Pancreas (tissue), 10 donors: ENCODE data around the gene UBA1. TPM values are rescaled to one million over a fixed set of nuclear protein-coding genes. Genes with fewer than 3 reads are reported as not detected.

Experiments
- ATAC-seq, 4 donors: fragments of 200-7000 bp; cut with Tn5 transposase; one replicate each; pipeline versions ENCODE4 v1.8.0 to v1.9.1; 2020; ENCODE audit warnings: mild to moderate bottlenecking in 4 of 4, moderate library complexity in 4 of 4
- DNase-seq, 6 donors: peaks; one replicate each; pipeline ENCODE4 v3.0.0-alpha.2; 2020
- FAIRE-seq: peaks from 2 replicates; lab custom pipeline; 2012; peaks lifted over from hg19 to GRCh38; lab: Jason Lieb, UNC
- H3K27ac ChIP-seq, 4 donors: fragments of 200-600 bp; sonication (generic); 1 replicate in 3 of 4; 2 replicates in 1 of 4; pipeline versions ENCODE4 v1.5.0 to v1.8.0; 2020
- H3K27me3 ChIP-seq, 4 donors: fragments of 200-600 bp; one replicate each; pipeline ENCODE4 v1.8.0; 2021
- H3K36me3 ChIP-seq, 3 donors: fragments of 200-600 bp; sonication (generic) in 1 of 3; one replicate each; pipeline versions ENCODE4 v1.5.0 to v1.8.0; 2020 to 2021
- H3K4me1 ChIP-seq, 3 donors: fragments of 200-600 bp; one replicate each; pipeline ENCODE4 v1.8.0; 2021
- H3K4me3 ChIP-seq, 4 donors: fragments of 200-600 bp; sonication (generic) in 2 of 4; one replicate each; pipeline versions ENCODE4 v1.5.0 to v1.8.0; 2020 to 2021
- H3K9me3 ChIP-seq, 4 donors: fragments of 200-600 bp; one replicate each; pipeline ENCODE4 v1.8.0; 2021
- CTCF ChIP-seq, 4 donors: fragments of 200-600 bp; sonication (generic) in 3 of 4; IDR thresholded peaks; one replicate each; pipeline versions ENCODE4 v1.5.0 to v1.8.0; 2021; ENCODE audit warnings: antibody characterized with exemption in 4 of 4
- WGBS, 2 donors: extraction: QIAGEN DNeasy Blood & Tissue Kit; methylation state at CpG; one replicate each; pipeline ENCODE4 v1.1.7; 2013; 5-methylcytosine and 5-hydroxymethylcytosine counted together
- intact Hi-C, 3 donors: fragments of 100-400 bp; cut with DNase I; formaldehyde crosslinking; loops; one replicate each; pipeline versions ENCODE4 v1.11.1 to v1.14.2; 2022
- polyA plus RNA-seq, 2 donors: library from polyadenylated mRNA; stranded (reverse); fragments of 200-250 nt; gene quantifications; one replicate each; pipeline ENCODE4 v1.2.3, GENCODE V29; 2013
- total RNA-seq, 6 donors: library from RNA; stranded (reverse); fragmentation: NEBNext Ultra II Directional in 4 of 6; extraction: Animal tissue kit (Norgen Biotek cat#: 25700) in 4 of 6; gene quantifications; one replicate each; pipeline versions ENCODE4 v1.2.1 to v1.2.4, GENCODE V29; 2021 to 2023
- donor health status: healthy with polysubstance abuse.
- donor health status: DM: no; HTN: no; CAD: no; lungs with moderate emphysema.
- donor health status: DM: no; HTN: no; CAD: no.
- donor health status: control.
- donor health status: control.
- donor health status: Bipolar disorder and iron deficiency.
- donor health status: DM: yes; HTN: yes; CAD: no.
- donor health status: DM: no; HTN: no; CAD: no.
- donor health status: DM: no; HTN: no; CAD: no.
- donor health status: DM: yes; HTN: yes; CAD: no.

The UBA1 gene
- total and polyA plus RNA-seq, 8 donors: 49.0 to 117 (median 64.3) TPM

- no peak overlapping the region for H3K4me3 ChIP-seq
- 92 to 98% methylated on average over 15 of the region's 15 CpGs for WGBS, 2 donors
Observed at GRCh38 chrX:47210661-47211425, 17.2 kb downstream of the UBA1 start.

GRCh38 chrX:47212381-47213293, 19.0 kb downstream of the UBA1 start:
- WGBS, 2 donors: 91 to 93% methylated on average over 12 of the region's 12 CpGs
- no peak for FAIRE-seq
- intact Hi-C loops: no loop called here
- Histone ChIP-seq H3K9me3 (no peaks in the 10 kb centered on the region), H3K36me3 (peaks cover 4 to 56% (median 19%) of the 10 kb centered on the region in 3 donors), H3K27me3 (no peaks in the 10 kb centered on the region), H3K27ac (no peak overlapping the region), H3K4me3 (no peak overlapping the region), H3K4me1 (peaks cover 0 to 5% (median 0%) of the 10 kb centered on the region in 3 donors)
- no peak for ATAC-seq
- peak in 1 of 6 donors; percentile 33 for DNase-seq
- no peak for TF ChIP-seq CTCF (IDR thresholded peaks at IDR 0.05)

More at GRCh38 chrX:47210661-47211425, 17.2 kb downstream of the UBA1 start:
- TF ChIP-seq CTCF (IDR thresholded peaks at IDR 0.05): no peak
- intact Hi-C loops: no loop called here
- H3K36me3 ChIP-seq: peaks cover 4 to 72% (median 22%) of the 10 kb centered on the region in 3 donors
- H3K27me3 ChIP-seq: no peaks in the 10 kb centered on the region
- DNase-seq: peak in 2 of 6 donors; percentile 37 to 39
- H3K9me3 ChIP-seq: no peaks in the 10 kb centered on the region
- H3K27ac ChIP-seq: no peak overlapping the region
- ATAC-seq: no peak
- H3K4me1 ChIP-seq: no peaks in the 10 kb centered on the region
- no peak for FAIRE-seq

- no peak overlapping the region for H3K27ac ChIP-seq
- H3K4me3 ChIP-seq: no peak overlapping the region
- peaks cover 0 to 5% (median 0%) of the 10 kb centered on the region in 3 donors for H3K4me1 ChIP-seq
- peaks cover 4 to 50% (median 19%) of the 10 kb centered on the region in 3 donors for H3K36me3 ChIP-seq
- H3K27me3 ChIP-seq: no peaks in the 10 kb centered on the region
- H3K9me3 ChIP-seq: no peaks in the 10 kb centered on the region
- ATAC-seq: no peak
- intact Hi-C loops: no loop called here
- no peak for TF ChIP-seq CTCF (IDR thresholded peaks at IDR 0.05)
- WGBS, 2 donors: 83 to 90% methylated on average over 20 of the region's 20 CpGs
- peak in 2 of 6 donors; percentile 49 to 67 for DNase-seq
- FAIRE-seq: no peak
Observed at GRCh38 chrX:47214435-47215077, 20.9 kb downstream of the UBA1 start.

- intact Hi-C loops: no loop called here
- FAIRE-seq (no peak), DNase-seq (peak in 2 of 6 donors; percentile 48), ATAC-seq (no peak)
- H3K9me3 ChIP-seq: no peaks in the 10 kb centered on the region
- no peak overlapping the region for H3K4me3 ChIP-seq
- H3K27ac ChIP-seq: no peak overlapping the region
- H3K27me3 ChIP-seq: no peaks in the 10 kb centered on the region
- no peak for TF ChIP-seq CTCF (IDR thresholded peaks at IDR 0.05)
- peaks cover 0 to 9% (median 0%) of the 10 kb centered on the region in 3 donors for H3K4me1 ChIP-seq
- 93 to 95% methylated on average over 12 of the region's 12 CpGs for WGBS, 2 donors
- peaks cover 0 to 43% (median 13%) of the 10 kb centered on the region in 3 donors for H3K36me3 ChIP-seq
Observed at GRCh38 chrX:47215291-47215900, 21.8 kb downstream of the UBA1 start.
